NCI-H146 treated with DMSO at 0.1 percent for 48 hours (cell line): ENCODE measurements around the gene SERPINB8.
"Not testable (repeated sequence)": the region's sequence is repeated elsewhere in the genome, so short reads cannot be mapped to it uniquely, and the experiment has no call there.

Experiments
- DNase-seq: peaks from one replicate; lab custom pipeline; 2025; ENCODE audit not compliant: unreplicated experiment; lab: John Stamatoyannopoulos, UW

The SERPINB8 gene, protein sequence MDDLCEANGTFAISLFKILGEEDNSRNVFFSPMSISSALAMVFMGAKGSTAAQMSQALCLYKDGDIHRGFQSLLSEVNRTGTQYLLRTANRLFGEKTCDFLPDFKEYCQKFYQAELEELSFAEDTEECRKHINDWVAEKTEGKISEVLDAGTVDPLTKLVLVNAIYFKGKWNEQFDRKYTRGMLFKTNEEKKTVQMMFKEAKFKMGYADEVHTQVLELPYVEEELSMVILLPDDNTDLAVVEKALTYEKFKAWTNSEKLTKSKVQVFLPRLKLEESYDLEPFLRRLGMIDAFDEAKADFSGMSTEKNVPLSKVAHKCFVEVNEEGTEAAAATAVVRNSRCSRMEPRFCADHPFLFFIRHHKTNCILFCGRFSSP

DNA sequence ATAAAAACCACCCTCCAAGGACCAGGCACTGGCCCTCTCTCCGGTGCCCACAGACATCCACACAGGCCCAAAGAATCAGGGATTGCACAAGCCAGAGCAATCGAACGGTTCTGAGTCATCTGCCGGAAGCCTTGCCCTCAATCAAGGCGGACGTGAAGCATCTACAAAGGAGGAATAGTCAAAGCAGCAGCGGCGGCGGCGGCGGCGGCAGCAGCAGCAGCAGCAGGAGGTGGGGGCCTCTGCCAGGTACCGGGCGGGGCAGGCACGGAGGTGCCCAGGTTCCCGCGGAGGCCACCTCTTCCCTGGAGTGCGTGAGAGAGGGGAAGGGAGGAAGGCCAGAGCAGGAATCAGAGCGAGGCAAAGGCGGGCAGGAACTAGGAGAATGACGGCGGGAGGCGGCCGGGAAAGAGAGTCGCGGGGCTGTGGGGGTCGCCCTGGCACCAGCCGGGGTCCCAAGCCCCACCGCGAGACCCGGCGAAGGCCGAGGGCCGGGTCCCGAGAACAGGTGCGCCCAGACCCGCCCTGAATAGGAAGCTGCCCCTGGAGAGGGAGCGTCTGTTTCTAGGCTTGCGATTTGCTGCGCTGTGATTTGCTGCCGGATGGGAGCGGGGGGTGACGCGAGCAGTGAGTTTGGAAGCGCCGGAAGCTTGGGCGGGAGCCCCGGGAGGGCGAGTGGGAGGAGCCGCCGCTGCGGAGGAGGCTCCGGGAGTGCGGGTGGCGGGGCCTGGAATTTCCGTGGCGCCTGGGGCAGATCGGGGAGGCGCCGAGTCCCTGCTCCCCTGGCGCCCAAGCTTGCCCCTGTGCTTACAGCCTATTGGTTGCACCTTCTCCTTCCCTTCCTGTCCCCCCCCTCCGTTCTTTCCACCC, at the start of gene SERPINB8:
SERPINB8 (plus strand) TSS at position 140 of the 867 bp plus-strand sequence. CDS start 8,228 bp downstream, outside the sequence.
- DNase-seq = peak; percentile 98

DNA sequence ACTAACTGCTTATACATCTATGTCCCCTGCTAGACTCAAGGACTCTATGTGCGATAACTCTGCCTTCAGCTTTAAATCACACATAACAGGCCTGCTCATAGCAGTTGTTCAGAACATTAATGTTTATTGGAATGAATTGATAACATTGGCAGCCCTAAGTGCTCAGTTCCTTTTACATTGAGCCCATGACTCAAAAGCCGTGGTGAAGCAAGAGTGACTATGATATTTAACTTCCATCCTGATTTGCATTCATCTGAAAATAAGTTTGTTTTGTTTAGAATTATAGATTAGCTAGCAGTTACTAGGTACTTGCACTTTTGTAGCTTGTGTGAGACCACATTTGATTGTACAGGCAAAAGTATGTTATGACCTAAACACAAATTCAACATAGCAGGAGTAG, 47.8 kb upstream of the SERPINB8 start:
- no peak for DNase-seq

GRCh38 chr18:63924551-63924950, 45.3 kb upstream of the SERPINB8 start:
- DNase-seq = no peak

DNA sequence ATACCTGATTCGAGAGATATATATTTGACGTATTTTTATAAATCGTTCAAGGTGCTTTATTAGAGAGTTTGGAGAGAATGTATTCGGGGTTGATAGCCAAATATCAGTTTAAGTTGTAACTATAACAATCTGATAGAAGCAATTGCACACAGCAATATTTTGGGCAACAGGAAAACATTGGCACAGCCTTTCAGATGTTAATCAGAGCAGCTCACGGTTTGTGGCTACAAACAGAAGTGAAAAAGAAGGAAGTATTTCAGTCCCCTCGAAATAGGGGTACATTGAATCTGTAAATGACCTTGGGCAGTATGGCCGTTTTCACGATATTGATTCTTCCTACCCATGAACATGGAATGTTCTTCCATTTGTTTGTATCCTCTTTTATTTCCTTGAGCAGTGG, 41.5 kb upstream of the SERPINB8 start:
- no peak for DNase-seq

GRCh38 chr18:63929369-63929768, 40.5 kb upstream of the SERPINB8 start:
- DNase-seq = not testable (repeated sequence)

- DNase-seq = no peak
These were observed 39.0 kb upstream of the SERPINB8 start for GRCh38 chr18:63930773-63931354.

GRCh38 chr18:63936156-63936931, 33.5 kb upstream of the SERPINB8 start:
- peak; percentile 96 for DNase-seq

- DNase-seq = no peak
These were observed 32.9 kb upstream of the SERPINB8 start for GRCh38 chr18:63936932-63937393.

GRCh38 chr18:63940008-63940407, 29.9 kb upstream of the SERPINB8 start:
- DNase-seq = no peak

GRCh38 chr18:63940543-63941050, 29.3 kb upstream of the SERPINB8 start:
- DNase-seq = peak; percentile 24

GRCh38 chr18:63947051-63947790, 22.7 kb upstream of the SERPINB8 start:
- DNase-seq = no peak

- DNase-seq = peak; percentile 93
These were observed 20.7 kb upstream of the SERPINB8 start, which contains the start of gene HMSD for GRCh38 chr18:63949068-63949737. Gene HMSD, plus strand, starts transcription at chr18:63949301. Its CDS starts 4,155 bp downstream, at chr18:63953456.

DNA sequence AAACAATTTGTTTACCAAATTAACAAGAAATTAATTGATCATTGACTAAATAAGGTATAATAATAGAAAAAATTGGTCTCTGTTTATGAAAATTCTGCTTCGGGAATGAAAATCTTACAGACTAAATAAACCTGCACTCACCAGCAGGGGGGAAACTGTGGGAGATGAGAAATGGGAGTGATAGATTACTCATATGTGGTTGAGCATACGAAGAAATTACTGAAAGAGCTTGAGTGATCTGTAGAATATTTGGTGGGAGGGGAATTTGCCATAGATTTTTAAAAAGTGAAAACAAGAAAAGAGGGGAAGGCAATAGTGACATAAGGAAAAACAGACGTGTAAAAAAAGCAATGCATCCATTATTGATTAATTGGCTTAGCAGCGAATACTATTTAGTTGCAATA, 18.6 kb upstream of the SERPINB8 start:
- DNase-seq = no peak

DNA sequence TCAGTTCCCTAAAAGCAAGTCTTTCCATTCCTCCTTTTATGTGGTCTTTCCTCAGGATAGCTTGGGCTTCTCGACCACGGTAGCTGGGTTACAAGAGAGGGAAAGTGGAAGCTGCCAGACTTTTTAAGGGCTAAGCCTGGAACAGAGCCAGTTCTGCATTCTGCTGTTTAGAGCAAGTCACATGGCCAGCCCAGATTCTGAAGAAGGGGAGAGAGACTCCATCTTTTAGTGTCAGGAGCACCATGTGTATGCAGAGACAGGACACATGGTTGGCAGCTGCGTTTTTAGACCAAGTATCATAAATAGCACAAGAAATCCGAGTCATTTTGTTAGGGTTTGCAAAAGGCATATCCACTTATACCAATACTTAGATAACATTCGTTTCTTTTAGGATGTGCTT, 16.1 kb upstream of the SERPINB8 start:
- DNase-seq = no peak

DNA sequence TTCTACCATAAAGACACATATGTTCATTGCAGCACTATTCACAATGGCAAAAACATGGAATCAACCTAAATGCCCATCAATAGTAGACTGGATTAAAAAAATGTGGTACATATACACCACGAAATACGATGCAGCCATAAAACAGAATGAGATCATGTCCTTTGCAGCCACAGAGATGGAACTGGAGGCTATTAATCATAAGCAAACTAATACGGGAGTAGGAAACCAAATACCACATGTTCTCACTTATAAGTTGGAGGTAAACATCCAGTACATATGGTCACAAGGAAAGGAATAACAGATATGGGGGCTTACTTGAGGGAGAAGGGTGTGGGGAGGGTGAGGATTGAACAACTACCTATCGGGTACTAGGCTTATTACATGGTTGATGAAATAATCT, 13.1 kb upstream of the SERPINB8 start:
- no peak for DNase-seq

GRCh38 chr18:63960891-63961290, 9.0 kb upstream of the SERPINB8 start:
- no peak for DNase-seq

DNA sequence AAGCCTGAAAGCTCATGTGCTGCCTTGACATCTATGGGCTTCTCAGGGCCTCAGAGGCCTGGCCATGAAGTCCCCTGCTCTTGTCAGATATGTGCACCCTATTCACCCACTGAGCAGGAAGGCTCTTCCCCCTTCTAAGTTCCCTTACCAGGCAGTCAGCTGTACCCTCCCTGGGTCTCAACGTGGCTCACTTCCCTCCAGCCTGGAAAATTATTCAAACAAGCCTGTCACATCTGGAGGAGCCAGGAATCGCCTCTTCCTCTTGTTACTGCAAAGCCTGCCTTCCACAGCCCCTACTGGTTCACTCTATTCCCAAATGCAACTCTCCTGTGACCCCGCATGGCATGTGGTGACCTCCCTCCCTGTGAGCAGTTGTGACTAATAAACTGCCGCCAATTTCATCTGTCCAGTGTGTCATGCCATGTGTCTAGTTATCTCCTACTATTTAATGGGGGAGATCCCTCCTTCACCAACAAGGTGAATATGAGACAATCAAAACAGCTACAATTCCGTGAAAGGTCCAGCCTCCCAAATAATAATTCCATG, 8.4 kb upstream of the SERPINB8 start:
- no peak for DNase-seq

GRCh38 chr18:63962137-63962536, 7.7 kb upstream of the SERPINB8 start:
- DNase-seq = no peak
